Measurements from ENCODE around the gene GALP. TPM values are rescaled to one million over a fixed set of nuclear protein-coding genes. Genes with fewer than 3 reads are reported as not detected.

GALP gene
- total RNA-seq, 3 donors from 2014 or later (not counting 1 experiment from before 2014, with no cell fraction given) = not detected

- H3K27ac ChIP-seq (ENCODE audit: low read length) = no peak overlapping the region
- H3K4me3 Mint-ChIP-seq = no peak overlapping the region
- no peaks in the 10 kb centered on the region for H3K36me3 Mint-ChIP-seq
- H3K27me3 Mint-ChIP-seq (ENCODE audit: low read depth in 2 of 2) = no peaks in the 10 kb centered on the region
- no peaks in the 10 kb centered on the region for H3K4me1 ChIP-seq (ENCODE audit: control insufficient read depth, insufficient read depth, low read length)
- no peak overlapping the region for H3K27ac Mint-ChIP-seq
- ATAC-seq (no peak), DNase-seq (no peak)
- H3K9me3 ChIP-seq (ENCODE audit: control insufficient read depth, insufficient read depth, low read length) = no peaks in the 10 kb centered on the region
- WGBS (ENCODE audit: insufficient coverage) = 97% methylated on average over 5 of the region's 5 CpGs
- no peaks in the 10 kb centered on the region for H3K27me3 ChIP-seq (ENCODE audit: control insufficient read depth, insufficient read depth, low read length)
- H3K9me3 Mint-ChIP-seq = no peaks in the 10 kb centered on the region
- H3K4me3 ChIP-seq (ENCODE audit: low read length) = no peak overlapping the region
- peaks cover 2% of the 10 kb centered on the region for H3K36me3 ChIP-seq (ENCODE audit: control insufficient read depth, insufficient read depth, low read length)
- H3K4me1 Mint-ChIP-seq = peaks cover 0 to 15% of the 10 kb centered on the region in 2 donors
- TF ChIP-seq CTCF (IDR thresholded peaks at IDR 0.05) = no peak
- intact Hi-C loops (cut with micrococcal nuclease) = no loop called here
Observed at GRCh38 chr19:56149656-56150038, 26.2 kb upstream of the GALP start.

DNA sequence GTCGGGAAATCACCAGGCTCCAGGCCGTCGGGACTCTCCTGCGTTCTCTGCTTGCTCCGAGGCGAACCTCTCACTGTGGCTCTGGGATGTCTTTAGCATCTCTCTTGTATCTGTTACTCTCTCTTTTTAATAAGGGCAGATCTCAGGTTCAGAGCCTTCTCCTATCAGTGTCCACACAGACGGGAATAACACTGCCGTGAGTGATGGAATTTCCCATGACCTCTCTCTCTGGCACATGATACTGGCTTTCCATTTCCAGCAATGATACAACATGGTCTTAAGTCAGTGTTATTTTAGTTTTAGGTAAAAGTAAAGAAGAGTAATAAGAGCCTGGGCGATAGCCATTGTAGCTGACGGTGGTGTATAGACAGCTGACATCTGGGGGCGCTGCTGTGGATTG lies 25.4 kb upstream of the GALP start:
- no peak overlapping the region for H3K27ac ChIP-seq (ENCODE audit: low read length)
- no peaks in the 10 kb centered on the region for H3K4me1 ChIP-seq (ENCODE audit: control insufficient read depth, insufficient read depth, low read length)
- Mint-ChIP-seq H3K36me3 (no peaks in the 10 kb centered on the region), H3K4me1 (peaks cover 0 to 13% of the 10 kb centered on the region in 2 donors), H3K27me3 (ENCODE audit: low read depth in 2 of 2) (no peaks in the 10 kb centered on the region), H3K27ac (no peak overlapping the region), H3K4me3 (no peak overlapping the region), H3K9me3 (no peaks in the 10 kb centered on the region)
- H3K4me3 ChIP-seq (ENCODE audit: low read length) = no peak overlapping the region
- 96% methylated on average over 9 of the region's 11 CpGs for WGBS (ENCODE audit: insufficient coverage)
- ATAC-seq (no peak), DNase-seq (no peak)
- peaks cover 2% of the 10 kb centered on the region for H3K36me3 ChIP-seq (ENCODE audit: control insufficient read depth, insufficient read depth, low read length)
- intact Hi-C loops (cut with micrococcal nuclease) = no loop called here
- H3K27me3 ChIP-seq (ENCODE audit: control insufficient read depth, insufficient read depth, low read length) = no peaks in the 10 kb centered on the region
- no peaks in the 10 kb centered on the region for H3K9me3 ChIP-seq (ENCODE audit: control insufficient read depth, insufficient read depth, low read length)
- TF ChIP-seq CTCF (IDR thresholded peaks at IDR 0.05) = no peak

DNA sequence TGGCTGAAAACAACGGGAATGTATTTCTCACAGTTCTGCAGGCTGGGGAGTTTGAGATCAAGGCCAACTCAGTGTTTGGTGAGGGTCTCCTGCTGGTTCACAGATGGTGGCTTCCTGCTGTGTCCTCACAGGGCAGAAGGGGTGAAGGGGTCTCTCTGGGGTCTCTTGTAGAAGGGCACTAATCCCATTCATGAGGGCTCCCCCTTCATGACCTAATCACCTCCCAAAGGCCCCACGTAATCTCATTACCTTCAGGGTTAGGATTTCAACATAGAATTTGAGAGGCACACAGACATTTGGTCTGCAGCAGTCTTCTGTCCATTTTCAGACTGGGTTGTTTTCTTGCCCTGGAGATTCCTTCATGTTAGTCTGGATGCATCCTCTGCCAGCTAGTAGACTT lies 23.2 kb upstream of the GALP start:
- Mint-ChIP-seq H3K9me3 (no peaks in the 10 kb centered on the region), H3K27me3 (ENCODE audit: low read depth in 2 of 2) (no peaks in the 10 kb centered on the region), H3K27ac (no peak overlapping the region), H3K36me3 (no peaks in the 10 kb centered on the region), H3K4me1 (peaks cover 0 to 13% of the 10 kb centered on the region in 2 donors), H3K4me3 (no peak overlapping the region)
- no peak overlapping the region for H3K27ac ChIP-seq (ENCODE audit: low read length)
- no peak overlapping the region for H3K4me3 ChIP-seq (ENCODE audit: low read length)
- no peaks in the 10 kb centered on the region for H3K9me3 ChIP-seq (ENCODE audit: control insufficient read depth, insufficient read depth, low read length)
- WGBS (ENCODE audit: insufficient coverage) = 95% methylated on average over 2 of the region's 2 CpGs
- no peak for DNase-seq
- ATAC-seq = no peak
- H3K4me1 ChIP-seq (ENCODE audit: control insufficient read depth, insufficient read depth, low read length) = no peaks in the 10 kb centered on the region
- peaks cover 1% of the 10 kb centered on the region for H3K36me3 ChIP-seq (ENCODE audit: control insufficient read depth, insufficient read depth, low read length)
- H3K27me3 ChIP-seq (ENCODE audit: control insufficient read depth, insufficient read depth, low read length) = no peaks in the 10 kb centered on the region
- intact Hi-C loops (cut with micrococcal nuclease) = no loop called here
- no peak for TF ChIP-seq CTCF (IDR thresholded peaks at IDR 0.05)

- no peaks in the 10 kb centered on the region for H3K9me3 ChIP-seq (ENCODE audit: control insufficient read depth, insufficient read depth, low read length)
- no peak for TF ChIP-seq CTCF (IDR thresholded peaks at IDR 0.05)
- no peak for ATAC-seq
- intact Hi-C loops (cut with micrococcal nuclease) = no loop called here
- Mint-ChIP-seq H3K4me1 (peaks cover 0 to 11% of the 10 kb centered on the region in 2 donors), H3K9me3 (no peaks in the 10 kb centered on the region), H3K27me3 (ENCODE audit: low read depth in 2 of 2) (no peaks in the 10 kb centered on the region), H3K4me3 (no peak overlapping the region), H3K27ac (peak overlapping the region in 1 of 2 donors; percentile 35), H3K36me3 (no peaks in the 10 kb centered on the region)
- H3K4me1 ChIP-seq (ENCODE audit: control insufficient read depth, insufficient read depth, low read length) = no peaks in the 10 kb centered on the region
- H3K4me3 ChIP-seq (ENCODE audit: low read length) = no peak overlapping the region
- no peak for DNase-seq
- H3K27me3 ChIP-seq (ENCODE audit: control insufficient read depth, insufficient read depth, low read length) = no peaks in the 10 kb centered on the region
- 35% methylated on average over 6 of the region's 6 CpGs for WGBS (ENCODE audit: insufficient coverage)
- no peak overlapping the region for H3K27ac ChIP-seq (ENCODE audit: low read length)
- peaks cover 1% of the 10 kb centered on the region for H3K36me3 ChIP-seq (ENCODE audit: control insufficient read depth, insufficient read depth, low read length)
Observed at GRCh38 chr19:56153507-56153906, 22.3 kb upstream of the GALP start.

Measured in natural killer cell (primary cell).